ENCODE measurements around the gene DENND1A.

DENND1A gene

GRCh38 chr9:123490688-123491087 is 439.2 kb downstream of the DENND1A start:
- 99% methylated on average over 6 of the region's 6 CpGs for WGBS, 2 experiments
- no peaks in the 10 kb centered on the region for H3K36me3 ChIP-seq (ENCODE audit: control insufficient read depth, insufficient read depth, low read length)
- H3K4me1 ChIP-seq (ENCODE audit: control insufficient read depth, insufficient read depth, low read length), result peaks cover 32% of the 10 kb centered on the region
- no peak overlapping the region for H3K4me3 ChIP-seq (ENCODE audit: insufficient read depth, low read depth, low read length)
- H3K9me3 ChIP-seq (ENCODE audit: control insufficient read depth, low read length), result no peaks in the 10 kb centered on the region
- H3K27ac ChIP-seq (ENCODE audit: insufficient read depth, low read depth, low read length, poor library complexity, severe bottlenecking), result no peak overlapping the region
- H3K27me3 ChIP-seq (ENCODE audit: control insufficient read depth, insufficient read depth, low read length, poor library complexity, severe bottlenecking), result no peaks in the 10 kb centered on the region

DNA sequence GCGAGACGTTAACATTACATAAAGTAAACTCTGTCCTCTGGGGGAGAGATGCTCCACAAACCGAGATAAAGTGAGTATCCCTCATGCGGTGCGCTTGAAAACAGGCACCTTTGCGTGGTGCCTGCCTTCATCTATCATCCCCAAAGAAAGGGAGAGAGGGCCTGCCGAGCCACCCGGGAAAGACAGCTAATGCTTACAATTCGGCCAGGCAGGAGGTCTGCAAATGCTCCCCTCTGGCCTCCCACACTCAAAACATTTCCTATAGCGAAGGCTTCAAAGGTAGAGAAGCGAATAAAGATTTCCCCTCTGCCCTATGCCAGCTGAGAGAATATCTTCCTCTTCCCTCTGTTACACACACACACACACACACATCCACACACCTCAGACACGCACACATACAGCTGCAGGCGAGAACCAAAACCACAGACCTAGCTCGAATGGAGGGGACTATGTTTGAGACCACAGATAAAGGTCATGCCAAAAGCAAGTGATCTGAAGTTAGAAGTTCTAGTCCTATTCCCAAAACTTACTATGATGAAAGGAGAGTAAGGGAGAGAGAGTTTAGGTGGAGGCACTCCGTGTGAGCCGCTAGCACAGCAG is 441.1 kb downstream of the DENND1A start:
- no peaks in the 10 kb centered on the region for H3K27me3 ChIP-seq (ENCODE audit: control insufficient read depth, insufficient read depth, low read length, poor library complexity, severe bottlenecking)
- H3K9me3 ChIP-seq (ENCODE audit: control insufficient read depth, low read length), result no peaks in the 10 kb centered on the region
- H3K4me3 ChIP-seq (ENCODE audit: insufficient read depth, low read depth, low read length), result peak overlapping the region; percentile 6
- H3K4me1 ChIP-seq (ENCODE audit: control insufficient read depth, insufficient read depth, low read length), result peaks cover 27% of the 10 kb centered on the region
- WGBS, 2 experiments, result 24 to 28% methylated on average over 16 of the region's 16 CpGs
- H3K27ac ChIP-seq (ENCODE audit: insufficient read depth, low read depth, low read length, poor library complexity, severe bottlenecking), result peak overlapping the region; percentile 26
- no peaks in the 10 kb centered on the region for H3K36me3 ChIP-seq (ENCODE audit: control insufficient read depth, insufficient read depth, low read length)

DNA sequence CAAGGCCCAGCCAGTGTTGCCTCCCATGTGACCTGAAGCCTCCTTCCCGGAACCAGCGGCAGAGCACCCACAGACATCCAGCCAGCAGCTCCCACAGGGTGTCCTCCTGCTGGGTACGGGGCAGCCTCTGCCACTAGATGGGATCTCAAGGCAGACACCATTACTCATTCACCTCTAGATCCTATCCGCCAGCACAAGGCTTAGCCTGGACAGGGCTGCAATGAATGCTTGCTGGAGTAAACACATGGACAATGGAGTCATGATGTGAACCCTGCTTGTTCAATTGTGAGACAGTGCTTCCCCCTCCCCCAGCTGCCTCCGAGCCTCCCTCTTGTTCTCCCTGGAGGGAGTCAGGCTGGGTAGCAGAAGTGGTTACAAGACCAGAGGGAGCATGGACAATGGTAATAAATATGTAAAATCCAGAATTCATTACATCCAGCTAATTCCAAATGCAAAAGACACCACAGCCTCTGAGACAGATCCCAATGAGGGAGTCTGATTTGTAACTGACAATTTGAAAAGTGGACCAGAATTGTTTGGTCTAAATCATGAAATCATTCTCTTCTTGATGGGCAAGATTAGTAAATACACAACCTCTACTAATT is 441.9 kb downstream of the DENND1A start:
- no peaks in the 10 kb centered on the region for H3K9me3 ChIP-seq (ENCODE audit: control insufficient read depth, low read length)
- no peak overlapping the region for H3K4me3 ChIP-seq (ENCODE audit: insufficient read depth, low read depth, low read length)
- H3K36me3 ChIP-seq (ENCODE audit: control insufficient read depth, insufficient read depth, low read length), result no peaks in the 10 kb centered on the region
- no peak overlapping the region for H3K27ac ChIP-seq (ENCODE audit: insufficient read depth, low read depth, low read length, poor library complexity, severe bottlenecking)
- peaks cover 22% of the 10 kb centered on the region for H3K4me1 ChIP-seq (ENCODE audit: control insufficient read depth, insufficient read depth, low read length)
- no peaks in the 10 kb centered on the region for H3K27me3 ChIP-seq (ENCODE audit: control insufficient read depth, insufficient read depth, low read length, poor library complexity, severe bottlenecking)
- WGBS, 2 experiments, result 63 to 67% methylated on average over 5 of the region's 5 CpGs

- no peak overlapping the region for H3K4me3 ChIP-seq (ENCODE audit: insufficient read depth, low read depth, low read length)
- H3K9me3 ChIP-seq (ENCODE audit: control insufficient read depth, low read length), result no peaks in the 10 kb centered on the region
- peaks cover 22% of the 10 kb centered on the region for H3K4me1 ChIP-seq (ENCODE audit: control insufficient read depth, insufficient read depth, low read length)
- no peaks in the 10 kb centered on the region for H3K27me3 ChIP-seq (ENCODE audit: control insufficient read depth, insufficient read depth, low read length, poor library complexity, severe bottlenecking)
- no peaks in the 10 kb centered on the region for H3K36me3 ChIP-seq (ENCODE audit: control insufficient read depth, insufficient read depth, low read length)
- WGBS, 2 experiments, result 90 to 92% methylated on average over 1 of the region's 1 CpG
- H3K27ac ChIP-seq (ENCODE audit: insufficient read depth, low read depth, low read length, poor library complexity, severe bottlenecking), result no peak overlapping the region
These were observed 443.5 kb downstream of the DENND1A start for GRCh38 chr9:123486431-123486830.

- whole genome bisulfite sequencing, 2 experiments, result 91% methylated on average over 5 of the region's 5 CpGs
- peaks cover 22% of the 10 kb centered on the region for H3K4me1 ChIP-seq (ENCODE audit: control insufficient read depth, insufficient read depth, low read length)
- H3K9me3 ChIP-seq (ENCODE audit: control insufficient read depth, low read length), result no peaks in the 10 kb centered on the region
- H3K4me3 ChIP-seq (ENCODE audit: insufficient read depth, low read depth, low read length), result no peak overlapping the region
- H3K36me3 ChIP-seq (ENCODE audit: control insufficient read depth, insufficient read depth, low read length), result no peaks in the 10 kb centered on the region
- H3K27me3 ChIP-seq (ENCODE audit: control insufficient read depth, insufficient read depth, low read length, poor library complexity, severe bottlenecking), result no peaks in the 10 kb centered on the region
- H3K27ac ChIP-seq (ENCODE audit: insufficient read depth, low read depth, low read length, poor library complexity, severe bottlenecking), result no peak overlapping the region
These were observed 444.7 kb downstream of the DENND1A start for GRCh38 chr9:123485216-123485615.

- Histone ChIP-seq H3K27ac (ENCODE audit: insufficient read depth, low read depth, low read length, poor library complexity, severe bottlenecking) (no peak overlapping the region), H3K27me3 (ENCODE audit: control insufficient read depth, insufficient read depth, low read length, poor library complexity, severe bottlenecking) (no peaks in the 10 kb centered on the region)
- 94 to 96% methylated on average over 4 of the region's 4 CpGs for WGBS, 2 experiments
These were observed 445.8 kb downstream of the DENND1A start for GRCh38 chr9:123484130-123484529.

DNA sequence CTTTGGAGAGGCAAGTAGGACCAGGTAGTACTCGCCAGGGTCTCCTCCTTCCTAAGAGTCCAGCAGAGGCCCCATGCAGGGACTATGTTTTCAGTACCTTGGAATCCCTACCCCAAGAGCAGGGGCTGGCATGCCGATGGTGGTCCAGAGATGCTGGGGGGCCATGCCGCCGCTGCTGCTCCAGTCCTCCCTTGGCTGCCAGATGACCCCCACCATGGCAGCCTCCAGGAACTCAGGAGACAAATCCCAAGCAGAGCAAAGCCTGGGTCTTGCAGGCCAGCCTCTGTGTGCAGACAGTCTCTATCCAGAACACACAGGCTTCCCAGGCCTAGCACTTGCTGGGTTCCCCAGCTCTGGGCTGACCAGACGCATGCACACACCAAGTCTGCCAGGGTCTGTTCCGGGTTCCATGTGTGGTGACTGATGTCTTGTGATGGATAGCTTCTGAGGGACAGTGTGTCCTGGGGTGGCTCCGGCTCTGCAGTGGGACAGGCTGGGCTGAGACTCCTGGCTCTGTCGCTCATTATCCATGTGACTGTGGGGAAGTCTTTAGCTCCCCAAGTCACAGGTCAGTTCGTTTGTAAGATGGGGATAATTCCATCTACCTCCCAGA is 446.6 kb downstream of the DENND1A start:
- no peak overlapping the region for H3K4me3 ChIP-seq (ENCODE audit: insufficient read depth, low read depth, low read length)
- no peaks in the 10 kb centered on the region for H3K36me3 ChIP-seq (ENCODE audit: control insufficient read depth, insufficient read depth, low read length)
- H3K9me3 ChIP-seq (ENCODE audit: control insufficient read depth, low read length), result no peaks in the 10 kb centered on the region
- no peaks in the 10 kb centered on the region for H3K27me3 ChIP-seq (ENCODE audit: control insufficient read depth, insufficient read depth, low read length, poor library complexity, severe bottlenecking)
- peaks cover 17% of the 10 kb centered on the region for H3K4me1 ChIP-seq (ENCODE audit: control insufficient read depth, insufficient read depth, low read length)
- no peak overlapping the region for H3K27ac ChIP-seq (ENCODE audit: insufficient read depth, low read depth, low read length, poor library complexity, severe bottlenecking)
- 90 to 93% methylated on average over 9 of the region's 9 CpGs for WGBS, 2 experiments

More at GRCh38 chr9:123484130-123484529, 445.8 kb downstream of the DENND1A start:
- Histone ChIP-seq H3K9me3 (ENCODE audit: control insufficient read depth, low read length) (no peaks in the 10 kb centered on the region), H3K4me3 (ENCODE audit: insufficient read depth, low read depth, low read length) (no peak overlapping the region), H3K4me1 (ENCODE audit: control insufficient read depth, insufficient read depth, low read length) (peaks cover 26% of the 10 kb centered on the region), H3K36me3 (ENCODE audit: control insufficient read depth, insufficient read depth, low read length) (no peaks in the 10 kb centered on the region)

DNA sequence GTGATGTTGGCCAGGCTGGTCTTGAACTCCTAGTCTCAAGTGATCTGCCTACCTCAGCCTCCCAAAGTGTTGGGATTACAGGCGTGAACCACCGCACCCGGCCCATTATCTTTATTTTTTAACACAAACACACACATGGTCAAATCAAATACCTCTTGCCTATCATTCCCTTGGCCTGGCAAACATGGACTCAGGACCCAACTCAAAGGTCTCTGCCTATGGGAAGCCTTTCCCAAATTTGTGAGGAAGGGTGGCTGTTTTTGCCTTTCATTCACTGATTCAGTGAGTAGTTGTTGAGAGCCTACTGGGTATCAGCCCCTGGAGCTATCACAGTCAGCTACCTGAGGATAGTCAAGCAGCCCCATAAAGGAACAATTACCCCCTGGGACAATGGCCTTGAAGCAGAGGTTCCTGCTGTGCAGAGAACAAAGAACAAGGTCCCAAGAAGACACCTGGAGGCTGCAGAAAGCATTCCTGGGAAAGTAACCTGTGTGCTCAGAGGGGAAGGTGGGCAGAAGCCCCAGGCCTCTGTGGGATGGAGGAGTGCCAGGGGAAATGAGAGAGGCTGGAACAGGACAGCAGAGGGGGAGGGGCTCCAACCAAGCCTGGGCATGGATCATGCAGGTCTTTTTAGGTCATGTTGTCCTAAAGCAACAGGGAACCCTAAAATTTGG is 447.5 kb downstream of the DENND1A start:
- H3K4me3 ChIP-seq (ENCODE audit: insufficient read depth, low read depth, low read length), result no peak overlapping the region
- H3K9me3 ChIP-seq (ENCODE audit: control insufficient read depth, low read length), result no peaks in the 10 kb centered on the region
- peaks cover 9% of the 10 kb centered on the region for H3K4me1 ChIP-seq (ENCODE audit: control insufficient read depth, insufficient read depth, low read length)
- H3K27me3 ChIP-seq (ENCODE audit: control insufficient read depth, insufficient read depth, low read length, poor library complexity, severe bottlenecking), result no peaks in the 10 kb centered on the region
- no peak overlapping the region for H3K27ac ChIP-seq (ENCODE audit: insufficient read depth, low read depth, low read length, poor library complexity, severe bottlenecking)
- no peaks in the 10 kb centered on the region for H3K36me3 ChIP-seq (ENCODE audit: control insufficient read depth, insufficient read depth, low read length)
- WGBS, 2 experiments, result 97 to 98% methylated on average over 3 of the region's 3 CpGs

DNA sequence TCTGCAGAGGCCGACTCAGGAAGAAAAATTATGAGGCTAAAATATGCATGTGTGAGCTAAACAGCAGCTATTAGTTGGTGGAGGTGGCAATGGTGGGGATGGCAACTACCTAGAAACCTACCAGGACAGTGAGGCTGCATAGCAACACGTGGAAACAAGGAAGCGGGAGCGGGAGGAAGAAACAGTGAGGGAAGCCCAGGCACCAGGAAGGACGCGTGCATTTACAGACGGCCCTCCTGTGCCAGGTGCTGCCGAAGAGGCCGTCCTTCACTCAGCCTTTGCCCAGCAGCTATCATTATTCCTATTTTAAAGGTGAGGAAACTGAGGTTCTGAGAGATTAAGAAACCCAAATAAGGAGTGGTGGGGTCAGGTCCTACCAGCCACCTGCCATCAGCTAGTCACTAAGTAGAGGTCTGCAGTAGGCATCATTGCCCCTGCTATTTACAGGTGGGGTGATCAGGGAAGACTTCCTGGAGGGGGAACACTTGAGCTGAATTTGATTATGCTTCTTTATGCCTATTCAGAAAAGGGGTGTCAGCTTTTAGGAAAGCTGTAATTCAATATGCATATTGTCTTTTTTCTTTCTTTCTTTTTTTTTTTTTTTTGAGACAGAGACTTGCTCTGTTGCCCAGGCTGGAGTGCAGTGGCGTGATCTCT is 448.6 kb downstream of the DENND1A start:
- peaks cover 9% of the 10 kb centered on the region for H3K4me1 ChIP-seq (ENCODE audit: control insufficient read depth, insufficient read depth, low read length)
- H3K9me3 ChIP-seq (ENCODE audit: control insufficient read depth, low read length), result no peaks in the 10 kb centered on the region
- WGBS, 2 experiments, result 92% methylated on average over 10 of the region's 10 CpGs
- no peak overlapping the region for H3K27ac ChIP-seq (ENCODE audit: insufficient read depth, low read depth, low read length, poor library complexity, severe bottlenecking)
- no peak overlapping the region for H3K4me3 ChIP-seq (ENCODE audit: insufficient read depth, low read depth, low read length)
- H3K36me3 ChIP-seq (ENCODE audit: control insufficient read depth, insufficient read depth, low read length), result no peaks in the 10 kb centered on the region
- H3K27me3 ChIP-seq (ENCODE audit: control insufficient read depth, insufficient read depth, low read length, poor library complexity, severe bottlenecking), result no peaks in the 10 kb centered on the region

- peaks cover 9% of the 10 kb centered on the region for H3K4me1 ChIP-seq (ENCODE audit: control insufficient read depth, insufficient read depth, low read length)
- 94 to 97% methylated on average over 8 of the region's 8 CpGs for WGBS, 2 experiments
- H3K9me3 ChIP-seq (ENCODE audit: control insufficient read depth, low read length), result no peaks in the 10 kb centered on the region
- no peak overlapping the region for H3K4me3 ChIP-seq (ENCODE audit: insufficient read depth, low read depth, low read length)
- no peaks in the 10 kb centered on the region for H3K36me3 ChIP-seq (ENCODE audit: control insufficient read depth, insufficient read depth, low read length)
- no peak overlapping the region for H3K27ac ChIP-seq (ENCODE audit: insufficient read depth, low read depth, low read length, poor library complexity, severe bottlenecking)
- H3K27me3 ChIP-seq (ENCODE audit: control insufficient read depth, insufficient read depth, low read length, poor library complexity, severe bottlenecking), result no peaks in the 10 kb centered on the region
These were observed 449.1 kb downstream of the DENND1A start for GRCh38 chr9:123480791-123481190.

Measured in ectodermal cell (in vitro differentiated cells).